Activated effector memory CD4-positive, alpha-beta T cell treated with Interleukin-2 at 50 U/mL for 16 hours (primary cell): ENCODE measurements around the gene RPTN.
"Not testable (repeated sequence)": the region's sequence is repeated elsewhere in the genome, so short reads cannot be mapped to it uniquely, and the experiment has no call there.

Experiments used
- DNase-seq: peaks from one replicate; pipeline ENCODE4 v3.0.0-alpha.2; 2020

The RPTN gene

GRCh38 chr1:152164517-152165136, 5.6 kb upstream of the RPTN start:
- no peak for DNase-seq

- DNase-seq: no peak
Measured at GRCh38 chr1:152162792-152163463, 3.9 kb upstream of the RPTN start.

GRCh38 chr1:152160576-152160975, 1.5 kb upstream of the RPTN start:
- no peak for DNase-seq

GRCh38 chr1:152153996-152154395, 5.0 kb downstream of the RPTN start:
- no peak for DNase-seq

DNA sequence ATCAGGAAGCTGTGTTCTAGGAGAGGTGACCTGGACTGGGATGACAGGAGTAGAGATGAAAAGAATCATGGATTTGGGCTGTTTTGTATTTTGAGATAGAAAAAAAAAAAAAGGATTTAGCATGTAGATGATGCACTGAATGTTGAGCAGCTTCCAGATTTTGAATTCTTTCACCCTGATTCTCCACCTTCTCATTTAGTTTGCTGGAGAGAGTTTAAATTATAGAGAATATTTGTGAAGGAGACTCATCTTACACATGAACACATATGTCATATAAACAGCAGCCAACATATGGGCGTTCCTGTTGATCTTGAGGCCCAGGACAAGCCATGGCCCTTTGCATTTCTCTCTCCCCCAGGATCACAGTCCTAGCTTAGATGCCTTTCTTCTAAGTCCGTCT, 7.4 kb downstream of the RPTN start:
- no peak for DNase-seq

- DNase-seq: no peak
Measured at GRCh38 chr1:152148981-152149380, 10.0 kb downstream of the RPTN start.

DNA sequence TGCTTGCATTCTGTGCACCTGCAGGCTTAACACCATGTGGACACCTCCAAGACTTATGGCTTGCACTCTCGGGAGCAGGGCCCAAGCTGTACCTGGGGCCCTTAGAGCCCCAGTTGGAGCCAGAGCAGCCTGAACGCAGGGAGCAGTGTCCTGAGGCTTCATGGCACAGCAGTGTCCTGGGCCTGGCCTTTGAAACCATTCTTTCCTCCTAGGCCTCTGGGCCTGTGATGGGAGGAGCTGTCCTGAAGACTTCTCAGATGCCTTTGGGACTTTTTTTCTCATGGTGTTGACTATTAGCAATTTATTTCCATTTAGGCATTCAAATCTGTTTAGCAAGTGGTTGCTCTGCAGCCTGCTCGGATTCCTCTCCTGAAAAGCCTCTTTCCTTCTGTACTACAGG, 11.0 kb downstream of the RPTN start:
- no peak for DNase-seq

DNA sequence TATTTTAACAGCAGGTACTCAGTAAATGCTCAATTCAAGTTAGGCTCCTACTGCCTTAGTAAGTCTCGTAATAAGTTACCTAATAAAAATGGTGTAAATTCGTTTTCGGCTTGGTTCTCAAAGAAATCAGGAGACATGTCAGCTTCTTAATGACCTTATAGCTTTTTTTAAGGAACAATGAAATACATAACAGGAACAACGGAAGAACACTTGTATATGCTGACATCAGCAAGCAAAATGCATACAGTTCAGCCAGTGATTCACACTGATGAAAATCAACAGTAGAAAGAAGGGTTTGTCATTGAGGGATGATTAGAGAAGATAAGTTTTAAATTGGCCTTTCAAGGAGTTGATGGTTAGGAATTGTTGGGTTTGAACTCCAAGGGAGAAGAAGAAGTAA, 13.3 kb downstream of the RPTN start:
- DNase-seq: no peak

- not testable (repeated sequence) for DNase-seq
Measured at GRCh38 chr1:152144674-152145183, 14.3 kb downstream of the RPTN start.

DNA sequence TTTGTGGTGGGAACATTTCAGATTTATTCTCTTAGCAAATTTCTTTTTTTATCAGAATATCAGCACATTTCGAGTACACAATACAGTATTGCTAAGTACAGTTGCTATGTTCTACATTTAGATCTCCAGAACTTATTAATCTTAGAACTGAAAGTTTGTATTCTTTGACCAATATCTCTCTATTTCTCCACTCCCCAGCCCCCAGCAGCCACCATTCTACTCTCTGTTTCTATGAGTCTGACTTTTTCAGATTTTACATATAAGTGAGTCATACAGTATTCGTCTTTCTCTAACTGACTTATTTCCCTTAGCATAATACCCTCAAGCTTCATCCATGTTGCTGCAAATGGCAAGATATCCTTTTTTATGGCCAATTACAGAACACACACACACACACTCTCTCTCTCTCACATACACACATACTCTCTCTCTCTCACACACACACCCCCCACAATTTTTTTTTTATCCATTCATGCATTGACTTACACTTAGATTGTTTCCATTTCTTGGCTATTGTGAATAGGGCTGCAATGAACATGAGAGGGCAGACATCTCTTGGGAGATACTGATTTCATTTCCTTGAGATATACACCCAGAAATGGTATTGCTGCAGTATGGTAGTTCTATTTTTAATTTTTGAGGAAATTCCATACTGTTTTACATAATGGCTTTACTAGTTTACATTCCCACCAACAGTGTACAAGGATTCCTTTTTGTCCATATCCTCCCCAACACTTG, 15.7 kb downstream of the RPTN start:
- no peak for DNase-seq

DNA sequence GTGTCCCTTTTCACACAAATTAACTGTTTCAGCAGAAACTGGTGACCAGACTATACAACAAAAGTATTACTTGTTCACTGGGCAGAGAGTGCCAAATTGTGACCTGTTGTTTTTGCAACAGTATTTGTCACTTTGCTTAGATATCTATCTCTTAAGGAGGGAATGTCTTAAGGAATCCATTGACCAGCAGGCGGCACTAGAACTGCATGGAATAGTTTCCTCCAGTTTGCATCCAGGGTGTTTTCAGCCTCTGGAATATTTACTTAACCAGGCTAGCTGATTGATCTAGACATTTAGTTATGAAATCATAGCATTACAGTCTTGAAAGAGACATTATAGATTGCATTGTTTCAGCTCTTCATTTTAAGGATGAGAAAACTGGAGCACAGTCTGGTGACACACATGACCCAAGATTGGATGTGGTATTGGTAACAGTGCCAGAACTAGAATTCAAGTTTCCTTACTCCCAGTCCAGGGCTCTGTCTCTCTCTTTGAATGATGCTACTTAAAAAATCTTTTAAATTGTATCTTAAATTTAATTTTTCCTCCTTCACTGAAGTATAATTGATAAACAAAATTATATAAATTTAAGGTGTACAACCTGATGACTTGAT, 16.9 kb downstream of the RPTN start:
- DNase-seq: no peak

GRCh38 chr1:152137215-152137614, 21.8 kb downstream of the RPTN start:
- no peak for DNase-seq

DNA sequence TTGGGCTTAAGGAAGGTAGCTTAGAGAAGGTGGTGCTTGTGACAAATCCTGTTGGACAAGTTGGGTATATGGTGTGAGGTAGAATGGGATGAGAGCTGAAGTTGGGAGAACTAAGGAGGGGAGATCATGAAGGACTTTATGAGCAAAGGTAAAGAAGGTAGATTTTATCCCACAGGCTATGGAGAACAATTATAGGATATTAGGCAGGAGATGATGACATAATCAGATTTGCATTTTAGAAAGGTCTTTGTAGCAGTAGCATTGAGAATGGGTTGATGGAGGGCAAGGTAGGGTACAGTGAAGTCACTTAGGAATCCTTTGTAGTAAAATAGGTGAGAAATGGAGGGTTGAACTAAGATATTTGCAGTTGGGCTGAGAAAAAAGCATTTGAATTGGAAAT, 28.8 kb downstream of the RPTN start:
- no peak for DNase-seq

DNA sequence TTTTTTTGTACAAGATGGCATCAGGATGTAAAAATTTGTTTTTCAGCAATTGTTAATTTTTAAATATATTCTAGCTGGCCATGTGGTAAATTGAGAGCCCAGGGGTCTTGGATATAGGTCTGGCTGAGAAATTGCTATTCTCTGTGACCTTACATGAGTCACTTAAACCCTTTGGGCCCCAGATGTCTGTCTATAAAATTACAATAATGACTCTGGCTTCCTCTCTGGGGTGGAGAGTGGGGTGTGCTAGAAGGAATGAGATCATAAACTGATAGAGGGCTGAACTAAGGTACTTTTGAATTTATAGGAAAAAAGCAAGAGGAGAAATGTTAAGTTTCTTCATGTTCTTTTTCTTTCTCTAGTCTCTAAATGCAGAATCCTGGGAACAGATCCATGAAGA, 31.4 kb downstream of the RPTN start:
- no peak for DNase-seq

DNA sequence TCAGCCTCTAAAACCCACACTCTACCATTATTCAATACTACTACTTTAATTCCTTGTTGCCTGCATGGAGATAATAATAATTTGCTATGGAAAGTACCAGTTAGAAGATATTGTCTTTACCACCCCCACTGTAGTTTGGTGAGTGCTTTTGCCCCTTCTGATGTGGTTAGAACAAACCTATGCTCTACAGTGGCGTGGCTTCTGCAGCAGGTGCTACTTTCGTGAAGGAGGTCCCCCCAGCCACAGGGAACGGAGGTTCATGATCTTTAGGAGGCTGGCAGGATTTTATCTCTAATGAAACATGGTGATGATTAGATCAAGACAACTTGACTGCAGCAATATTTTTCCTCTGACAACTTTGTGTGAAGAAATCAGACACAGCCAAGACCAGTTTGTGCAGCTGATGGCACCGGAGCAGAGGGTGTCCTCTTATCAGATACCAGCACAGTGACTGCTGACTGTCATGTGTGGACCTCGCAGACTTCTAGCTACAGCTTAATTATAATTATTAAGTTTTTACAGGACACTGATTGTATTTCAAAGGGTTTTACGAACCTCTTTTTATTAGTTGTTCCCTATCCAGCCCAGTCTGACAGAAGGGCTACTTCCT, 33.1 kb downstream of the RPTN start:
- DNase-seq: no peak

DNA sequence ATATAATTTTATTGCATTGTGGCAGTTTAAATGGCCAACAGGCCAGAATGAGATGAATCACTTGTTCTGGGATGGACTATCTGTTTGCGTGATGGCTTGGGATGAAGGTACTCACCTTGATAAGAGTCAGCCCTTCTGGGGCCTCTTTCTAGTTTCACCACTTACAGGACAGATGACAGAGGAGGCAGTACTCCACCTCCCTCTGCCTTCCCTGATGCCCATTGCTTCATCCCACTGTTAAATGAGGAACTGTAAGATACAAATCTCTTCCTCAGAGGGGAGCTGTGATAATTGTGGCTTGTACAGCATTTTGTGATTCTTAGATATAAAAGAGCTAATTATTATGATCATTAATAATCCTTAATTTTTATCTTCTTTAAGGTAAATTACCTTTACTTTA, 40.1 kb downstream of the RPTN start:
- no peak for DNase-seq

GRCh38 chr1:152115344-152115743, 43.7 kb downstream of the RPTN start, which contains the start of gene TCHH:
TSS of gene TCHH (minus strand) at chr1:152115444. CDS start at chr1:152114080, 1,364 bp downstream.
- DNase-seq: no peak

GRCh38 chr1:152112885-152113432, 46.1 kb downstream of the RPTN start:
- no peak for DNase-seq

DNA sequence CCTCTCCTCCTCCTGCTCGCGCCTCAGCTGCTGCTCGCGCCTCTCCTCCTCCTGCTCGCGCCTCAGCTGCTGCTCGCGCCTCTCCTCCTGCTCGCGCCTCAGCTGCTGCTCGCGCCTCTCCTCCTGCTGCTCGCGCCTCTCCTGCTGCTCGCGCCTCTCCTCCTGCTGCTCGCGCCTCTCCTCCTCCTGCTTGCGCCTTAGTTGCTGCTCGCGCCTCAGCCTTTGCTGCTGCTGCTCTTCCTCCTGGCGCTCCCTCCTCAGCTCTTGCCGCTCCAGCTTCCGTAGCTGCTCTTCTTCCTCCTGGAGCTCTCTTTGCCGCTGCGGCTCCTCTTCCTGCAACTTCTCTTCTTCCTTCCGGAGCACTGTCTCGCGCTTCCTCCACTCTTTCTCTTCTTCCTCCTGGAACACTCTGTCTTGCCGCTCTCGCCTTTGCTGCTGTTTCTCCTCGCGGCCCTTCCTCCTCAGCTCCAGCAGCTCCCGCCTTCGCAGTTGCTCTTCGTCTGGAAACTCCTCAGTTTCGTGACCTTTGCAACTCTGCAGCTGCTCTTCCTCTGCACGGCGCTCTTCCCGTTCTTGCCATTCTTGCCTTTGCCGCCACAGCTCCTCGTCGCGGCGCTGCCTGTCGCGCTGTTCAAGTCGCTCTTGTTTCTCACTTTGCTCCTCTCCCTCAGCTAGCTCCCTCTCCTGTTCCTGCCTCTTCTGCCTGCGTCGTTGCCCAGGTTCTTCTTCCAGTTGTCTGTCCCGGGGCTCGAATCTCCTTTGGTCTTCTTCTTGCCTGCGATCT, 46.7 kb downstream of the RPTN start:
- DNase-seq: no peak

GRCh38 chr1:152111515-152111968, 47.5 kb downstream of the RPTN start:
- no peak for DNase-seq

GRCh38 chr1:152110860-152111514, 48.0 kb downstream of the RPTN start:
- no peak for DNase-seq
